Cardiac fibroblast (primary cell): ENCODE data around the gene MBOAT2.
"Not testable (repeated sequence)": the region's sequence is repeated elsewhere in the genome, so short reads cannot be mapped to it uniquely, and the experiment has no call there.

Experiments used
- DNase-seq, 2 donors: peaks; one replicate each; pipeline versions ENCODE4 v3.0.0 to v3.0.0-alpha.2; 2010; ENCODE audit warnings: low read depth in 2 of 2
- H3K4me3 ChIP-seq, 2 donors: replicated peaks in 1 of 2; 1 replicate in 1 of 2; 2 replicates in 1 of 2; pipeline ENCODE4 v1.5.1; 2011; ENCODE audit warnings: low read depth in 2 of 2, low read length in 2 of 2, mild to moderate bottlenecking in 2 of 2, moderate library complexity in 1 of 2
- CTCF ChIP-seq: IDR thresholded peaks from one replicate; pipeline ENCODE4 v1.5.1; 2011; ENCODE audit warnings: low read depth, mild to moderate bottlenecking, low read length, inconsistent platforms

The MBOAT2 gene

GRCh38 chr2:8935982-8936381, 67.5 kb downstream of the MBOAT2 start:
- TF ChIP-seq CTCF: no peak
- H3K4me3 ChIP-seq: no peak overlapping the region
- no peak for DNase-seq

GRCh38 chr2:8934338-8934737, 69.1 kb downstream of the MBOAT2 start:
- DNase-seq: no peak
- no peak for TF ChIP-seq CTCF
- H3K4me3 ChIP-seq: no peak overlapping the region

- DNase-seq: no peak
- no peak for TF ChIP-seq CTCF
- no peak overlapping the region for H3K4me3 ChIP-seq
These were observed 70.8 kb downstream of the MBOAT2 start for GRCh38 chr2:8932702-8933101.

- not testable (repeated sequence) for H3K4me3 ChIP-seq
These were observed 73.3 kb downstream of the MBOAT2 start for GRCh38 chr2:8930185-8930584.

GRCh38 chr2:8929128-8929527, 74.4 kb downstream of the MBOAT2 start:
- no peak for TF ChIP-seq CTCF
- no peak for DNase-seq

More at GRCh38 chr2:8930185-8930584, 73.3 kb downstream of the MBOAT2 start:
- DNase-seq: not testable (repeated sequence)

GRCh38 chr2:8927510-8928455, 75.7 kb downstream of the MBOAT2 start:
- H3K4me3 ChIP-seq: no peak overlapping the region
- no peak for DNase-seq
- TF ChIP-seq CTCF: no peak

More at GRCh38 chr2:8929128-8929527, 74.4 kb downstream of the MBOAT2 start:
- no peak overlapping the region for H3K4me3 ChIP-seq

- H3K4me3 ChIP-seq: no peak overlapping the region
- no peak for TF ChIP-seq CTCF
- no peak for DNase-seq
These were observed 77.1 kb downstream of the MBOAT2 start for GRCh38 chr2:8926356-8926755.
